OCI-LY7 (cell line): ENCODE data around the gene IQSEC1. TPM values are rescaled to one million over a fixed set of nuclear protein-coding genes. Genes with fewer than 3 reads are reported as not detected.

Experiments
- BruUV-seq: library from RNA; stranded (reverse); fragments of 400-500 nt; replicated peaks from 2 replicates; lab custom pipeline; 2021; lab: Mats Ljungman, UMichigan
- CTCF ChIA-PET: fragments of 300-600 bp; sonication (Branson Sonifier 250); formaldehyde crosslinking; loops from one replicate; lab custom pipeline; 2022; ENCODE audit warnings: antibody characterized with exemption; ENCODE audit not compliant: unreplicated experiment; lab: Charles Lee
- POLR2A ChIA-PET: fragments of 300-600 bp; sonication (Branson Sonifier 250); formaldehyde crosslinking; loops from one replicate; lab custom pipeline; 2022; ENCODE audit warnings: antibody characterized with exemption; lab: Charles Lee
- DNase-seq: peaks from one replicate; pipeline ENCODE4 v3.0.0-alpha.2; 2015; ENCODE audit warnings: low spot score
- H2AFZ ChIP-seq: fragments of 200-600 bp; sonication (generic), shearing (Covaris generic); 2 replicates; pipeline ENCODE4 v1.6.1; 2014; ENCODE audit warnings: mild to moderate bottlenecking, antibody characterized with exemption, low read length, moderate library complexity
- H3K27ac ChIP-seq: fragments of 200-600 bp; sonication (generic); 2 replicates; pipeline ENCODE4 v1.5.1; 2014; ENCODE audit warnings: mixed run types, low read depth, mild to moderate bottlenecking, moderate library complexity, low read length, inconsistent platforms; ENCODE audit not compliant: poor library complexity, severe bottlenecking
- H3K36me3 ChIP-seq: fragments of 200-600 bp; sonication (generic); 2 replicates; pipeline ENCODE4 v1.6.1; 2014; ENCODE audit warnings: mild to moderate bottlenecking, antibody characterized with exemption, low read length, moderate library complexity, mixed read lengths; ENCODE audit not compliant: insufficient read depth
- H3K4me1 ChIP-seq: fragments of 200-600 bp; sonication (generic); 2 replicates; pipeline ENCODE4 v1.5.1; 2014; ENCODE audit warnings: mild to moderate bottlenecking, low read length; ENCODE audit not compliant: insufficient read depth, poor library complexity, severe bottlenecking
- H3K4me2 ChIP-seq: fragments of 200-600 bp; sonication (generic); 2 replicates; pipeline ENCODE4 v1.6.1; 2014; ENCODE audit warnings: mild to moderate bottlenecking, low read length
- H3K4me3 ChIP-seq: fragments of 200-600 bp; sonication (generic); 2 replicates; pipeline ENCODE4 v1.5.1; 2014; ENCODE audit warnings: mild to moderate bottlenecking, low read depth, low read length; ENCODE audit not compliant: poor library complexity, severe bottlenecking
- H3K79me2 ChIP-seq: fragments of 200-600 bp; sonication (generic); 2 replicates; pipeline ENCODE4 v1.6.1; 2016; ENCODE audit warnings: low read depth, mild to moderate bottlenecking, low read length, moderate library complexity, mixed read lengths; ENCODE audit not compliant: insufficient read depth
- H3K9me2 ChIP-seq: fragments of 200-600 bp; sonication (generic); 2 replicates; pipeline ENCODE4 v1.6.1; 2016; ENCODE audit warnings: mild to moderate bottlenecking, low read length, mixed read lengths; ENCODE audit not compliant: insufficient read depth
- H3K9me3 ChIP-seq: fragments of 200-600 bp; sonication (generic); 2 replicates; pipeline ENCODE4 v1.6.1; 2014; ENCODE audit warnings: mild to moderate bottlenecking, mixed run types, low read length, mixed read lengths
- H4K20me1 ChIP-seq: fragments of 200-600 bp; sonication (generic); 2 replicates; pipeline ENCODE4 v1.6.1; 2014; ENCODE audit warnings: mild to moderate bottlenecking, antibody characterized with exemption, low read length, moderate library complexity, mixed read lengths; ENCODE audit not compliant: insufficient read depth
- EZH2phosphoT487 ChIP-seq: fragments of 200-600 bp; sonication (generic); IDR thresholded peaks from 2 replicates; pipeline ENCODE4 v1.6.1; 2018; ENCODE audit warnings: low read depth, borderline replicate concordance, mild to moderate bottlenecking, mixed run types, antibody characterized with exemption, low read length, moderate library complexity, mixed read lengths
- intact Hi-C: fragments of 100-400 bp; cut with micrococcal nuclease; formaldehyde crosslinking; loops from one replicate; pipeline ENCODE4 v1.10.0; 2022; ENCODE audit not compliant: unreplicated experiment
- total RNA-seq, 2 experiments: library from RNA; depleted of rRNA in 1 of 2; stranded (reverse); fragments of >200 nt in 1 of 2; shearing (Covaris generic) in 1 of 2; gene quantifications; 2 replicates each; pipeline ENCODE4 v1.2.3, GENCODE V29; 2014 to 2022
- TF ChIP-seq, protein P1 (sequence below): fragments of 200-600 bp; sonication (generic); conservative IDR thresholded peaks from 2 replicates; pipeline ENCODE4 v1.5.1; 2014; ENCODE audit warnings: mild to moderate bottlenecking, antibody characterized with exemption, low read length, moderate library complexity, mixed read lengths

IQSEC1 gene
- total RNA-seq, 2 experiments from 2014 or later, result 25.2 to 70.1 TPM

- no TSS peak for BruUV-seq
- POLR2A ChIA-PET, result no interaction called here
- DNase-seq, result no peak
- intact Hi-C loops, result loop anchor here (2.0 to 5.0 kb wide), 2 partner anchors 65 to 340 kb away; no protein-coding TSS in a partner anchor
- CTCF ChIA-PET, result interaction anchor here (0.7 to 0.9 kb wide), 2 partner anchors 10 to 307 kb away, joined by 3 read pairs; no protein-coding TSS in a partner anchor
- TF ChIP-seq, protein P1, sequence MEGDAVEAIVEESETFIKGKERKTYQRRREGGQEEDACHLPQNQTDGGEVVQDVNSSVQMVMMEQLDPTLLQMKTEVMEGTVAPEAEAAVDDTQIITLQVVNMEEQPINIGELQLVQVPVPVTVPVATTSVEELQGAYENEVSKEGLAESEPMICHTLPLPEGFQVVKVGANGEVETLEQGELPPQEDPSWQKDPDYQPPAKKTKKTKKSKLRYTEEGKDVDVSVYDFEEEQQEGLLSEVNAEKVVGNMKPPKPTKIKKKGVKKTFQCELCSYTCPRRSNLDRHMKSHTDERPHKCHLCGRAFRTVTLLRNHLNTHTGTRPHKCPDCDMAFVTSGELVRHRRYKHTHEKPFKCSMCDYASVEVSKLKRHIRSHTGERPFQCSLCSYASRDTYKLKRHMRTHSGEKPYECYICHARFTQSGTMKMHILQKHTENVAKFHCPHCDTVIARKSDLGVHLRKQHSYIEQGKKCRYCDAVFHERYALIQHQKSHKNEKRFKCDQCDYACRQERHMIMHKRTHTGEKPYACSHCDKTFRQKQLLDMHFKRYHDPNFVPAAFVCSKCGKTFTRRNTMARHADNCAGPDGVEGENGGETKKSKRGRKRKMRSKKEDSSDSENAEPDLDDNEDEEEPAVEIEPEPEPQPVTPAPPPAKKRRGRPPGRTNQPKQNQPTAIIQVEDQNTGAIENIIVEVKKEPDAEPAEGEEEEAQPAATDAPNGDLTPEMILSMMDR, result no peak
- no peak for TF ChIP-seq EZH2phosphoT487
- peak overlapping the region; percentile 67 for H3K4me2 ChIP-seq
- no peaks in the 10 kb centered on the region for H3K36me3 ChIP-seq
- peak overlapping the region; percentile 84 for H3K27ac ChIP-seq
- peaks cover 45% of the 10 kb centered on the region for H3K4me1 ChIP-seq
- H4K20me1 ChIP-seq, result no peaks in the 10 kb centered on the region
- H3K9me3 ChIP-seq, result no peaks in the 10 kb centered on the region
- no peaks in the 10 kb centered on the region for H3K79me2 ChIP-seq
- no peaks in the 10 kb centered on the region for H3K9me2 ChIP-seq
- H2AFZ ChIP-seq, result peak overlapping the region; percentile 64; the same call in 1 of the 2 replicates
- H3K4me3 ChIP-seq, result no peak overlapping the region
Observed at GRCh38 chr3:13111873-13112520, 38.8 kb upstream of the IQSEC1 start.

GRCh38 chr3:13111173-13111872, 38.1 kb upstream of the IQSEC1 start:
- BruUV-seq, result no TSS peak
- TF ChIP-seq, protein P1, result no peak
- TF ChIP-seq EZH2phosphoT487, result no peak
- Histone ChIP-seq H3K9me2 (no peaks in the 10 kb centered on the region), H3K4me3 (peak overlapping the region; percentile 54), H4K20me1 (no peaks in the 10 kb centered on the region), H3K27ac (peak overlapping the region; percentile 84), H3K4me1 (peaks cover 45% of the 10 kb centered on the region), H3K79me2 (no peaks in the 10 kb centered on the region), H3K4me2 (peak overlapping the region; percentile 67), H2AFZ (peak overlapping the region; percentile 64), H3K9me3 (no peaks in the 10 kb centered on the region), H3K36me3 (no peaks in the 10 kb centered on the region)
- intact Hi-C loops, result loop anchor here (5.0 kb wide), 1 partner anchor 341 kb away; no protein-coding TSS in a partner anchor
- CTCF ChIA-PET, result interaction anchor here (0.6 to 1.4 kb wide), 5 partner anchors 8 to 342 kb away, joined by 3 to 12 read pairs (median 3); no protein-coding TSS in a partner anchor
- DNase-seq, result peak; percentile 44
- POLR2A ChIA-PET, result interaction anchor here (0.6 to 2.1 kb wide), 5 partner anchors 8 to 333 kb away, joined by 3 to 9 read pairs (median 7); no protein-coding TSS in a partner anchor
